SU-DHL-6 (cell line): ENCODE results near the gene CRTC3.
A peak's percentile ranks its signal among the peaks of the same experiment; 100 is the strongest.
"Not testable (repeated sequence)": the region's sequence is repeated elsewhere in the genome, so short reads cannot be mapped to it uniquely, and the experiment has no call there.

Experiments used
- H2AFZ ChIP-seq: fragments of 200-600 bp; sonication (generic); 2 replicates; pipeline ENCODE4 v1.6.1; 2014; ENCODE audit warnings: low read depth, mild to moderate bottlenecking, moderate library complexity, mixed read lengths, antibody characterized with exemption, low read length; ENCODE audit not compliant: severe bottlenecking
- H3F3A ChIP-seq: fragments of 200-600 bp; shearing (Covaris generic); 2 replicates; pipeline ENCODE4 v1.6.0; 2016; ENCODE audit warnings: antibody characterized with exemption, mild to moderate bottlenecking; ENCODE audit not compliant: insufficient read depth
- H3K27ac ChIP-seq: fragments of 200-600 bp; sonication (generic); 2 replicates; pipeline ENCODE4 v1.5.1; 2016; ENCODE audit warnings: low read depth, mild to moderate bottlenecking, low read length, moderate library complexity, mixed read lengths
- H3K27me3 ChIP-seq: fragments of 200-600 bp; sonication (generic), shearing (Covaris generic); 2 replicates; pipeline ENCODE4 v1.6.0; 2014; ENCODE audit warnings: mild to moderate bottlenecking, low read length
- H3K36me3 ChIP-seq: fragments of 200-600 bp; sonication (generic); 2 replicates; pipeline ENCODE4 v1.6.1; 2014; ENCODE audit warnings: mild to moderate bottlenecking, low read length, mixed read lengths
- H3K4me2 ChIP-seq: fragments of 300-600, 200-600 bp; shearing (Covaris generic), sonication (generic); 2 replicates; pipeline ENCODE4 v1.6.0; 2014; ENCODE audit warnings: low read length, low read depth, mild to moderate bottlenecking; ENCODE audit not compliant: poor library complexity, severe bottlenecking
- H3K4me3 ChIP-seq: fragments of 200-600 bp; sonication (generic); 2 replicates; pipeline ENCODE4 v1.5.1; 2014; ENCODE audit warnings: antibody characterized with exemption, low read length, mild to moderate bottlenecking, mixed read lengths; ENCODE audit not compliant: insufficient read depth, poor library complexity, severe bottlenecking
- H3K79me2 ChIP-seq: fragments of 200-600 bp; sonication (generic); 2 replicates; pipeline ENCODE4 v1.6.1; 2014; ENCODE audit warnings: mild to moderate bottlenecking, low read length, moderate library complexity; ENCODE audit not compliant: insufficient read depth
- H3K9ac ChIP-seq: fragments of 200-600 bp; sonication (generic); 2 replicates; pipeline ENCODE4 v1.7.0; 2014; ENCODE audit warnings: mild to moderate bottlenecking, low read length
- H3K9me2 ChIP-seq: fragments of 200-600 bp; sonication (generic); replicated peaks from 2 replicates; pipeline ENCODE4 v1.6.1; 2014; ENCODE audit warnings: low read length; ENCODE audit not compliant: insufficient read depth
- H3K9me3 ChIP-seq: fragments of 200-600 bp; sonication (generic); 2 replicates; pipeline ENCODE4 v1.6.1; 2014; ENCODE audit warnings: low read length, mixed read lengths; ENCODE audit not compliant: insufficient read depth
- H4K20me1 ChIP-seq: fragments of 200-600 bp; sonication (generic); 2 replicates; pipeline ENCODE4 v1.6.1; 2014; ENCODE audit warnings: low read depth, mild to moderate bottlenecking, antibody characterized with exemption, low read length, moderate library complexity, mixed read lengths
- EZH2phosphoT487 ChIP-seq: fragments of 200-600 bp; sonication (generic), shearing (Covaris generic); conservative IDR thresholded peaks from 2 replicates; pipeline ENCODE4 v1.6.1; 2018; ENCODE audit warnings: mild to moderate bottlenecking, antibody characterized with exemption, low read length, moderate library complexity, mixed read lengths
- TF ChIP-seq, protein P1 (sequence below): fragments of 200-600 bp; sonication (generic); IDR thresholded peaks from one replicate; pipeline ENCODE4 v1.5.1; 2017; ENCODE audit warnings: antibody characterized with exemption, mild to moderate bottlenecking, low read length, moderate library complexity; ENCODE audit not compliant: insufficient read depth, poor library complexity, severe bottlenecking

CRTC3 gene

DNA sequence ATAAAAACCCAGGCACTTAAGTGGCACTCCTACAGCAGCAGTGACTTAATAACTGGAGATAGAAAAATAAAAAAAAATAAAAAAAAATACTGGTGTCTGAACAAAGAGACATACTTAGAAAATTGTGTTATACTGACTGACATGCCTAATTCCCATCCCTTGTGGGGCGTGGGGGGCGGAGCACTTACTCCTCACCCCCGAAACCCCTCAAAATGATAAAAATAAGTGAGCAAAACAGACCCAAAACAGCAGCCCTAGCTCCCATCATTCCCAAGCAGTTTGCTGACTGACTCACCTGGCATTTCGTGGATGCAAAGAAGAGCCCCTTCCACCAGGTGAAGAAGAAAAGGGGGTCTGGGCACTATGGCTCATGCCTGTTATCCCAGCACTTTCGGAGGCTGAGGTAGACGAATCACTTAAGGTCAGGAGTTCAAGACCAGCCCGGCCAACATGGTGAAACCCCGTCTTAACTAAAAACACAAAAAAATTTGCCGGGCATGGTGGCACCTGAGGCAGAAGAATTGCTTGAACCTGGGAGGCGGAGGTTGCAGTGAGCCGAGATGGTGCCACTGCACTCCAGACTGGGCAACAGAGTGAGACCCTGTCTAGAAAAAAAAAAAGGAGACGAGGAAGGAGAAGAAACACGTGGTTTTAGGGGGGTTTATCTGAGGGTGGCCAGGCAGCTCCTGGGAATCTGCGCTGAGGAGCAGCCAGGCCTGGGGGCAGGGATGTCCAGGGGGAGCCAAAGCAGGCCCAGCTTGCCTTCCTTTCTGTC is 136.6 kb downstream of the CRTC3 start:
- Histone ChIP-seq H3K9me3 (peaks cover 8% of the 10 kb centered on the region; the same call in 1 of the 2 replicates), H3K9ac (no peak overlapping the region), H3K4me3 (no peak overlapping the region), H3K27me3 (peaks cover 5% of the 10 kb centered on the region; the same call in 1 of the 2 replicates), H3K27ac (no peak overlapping the region), H3K36me3 (no peaks in the 10 kb centered on the region), H2AFZ (no peak overlapping the region), H3K79me2 (no peaks in the 10 kb centered on the region), H3F3A (peaks cover 6% of the 10 kb centered on the region; the same call in 1 of the 2 replicates), H4K20me1 (no peaks in the 10 kb centered on the region; the same call in 1 of the 2 replicates), H3K9me2 (no peaks in the 10 kb centered on the region), H3K4me2 (peak overlapping the region; percentile 84)
- TF ChIP-seq EZH2phosphoT487 = no peak
- TF ChIP-seq, protein P1, sequence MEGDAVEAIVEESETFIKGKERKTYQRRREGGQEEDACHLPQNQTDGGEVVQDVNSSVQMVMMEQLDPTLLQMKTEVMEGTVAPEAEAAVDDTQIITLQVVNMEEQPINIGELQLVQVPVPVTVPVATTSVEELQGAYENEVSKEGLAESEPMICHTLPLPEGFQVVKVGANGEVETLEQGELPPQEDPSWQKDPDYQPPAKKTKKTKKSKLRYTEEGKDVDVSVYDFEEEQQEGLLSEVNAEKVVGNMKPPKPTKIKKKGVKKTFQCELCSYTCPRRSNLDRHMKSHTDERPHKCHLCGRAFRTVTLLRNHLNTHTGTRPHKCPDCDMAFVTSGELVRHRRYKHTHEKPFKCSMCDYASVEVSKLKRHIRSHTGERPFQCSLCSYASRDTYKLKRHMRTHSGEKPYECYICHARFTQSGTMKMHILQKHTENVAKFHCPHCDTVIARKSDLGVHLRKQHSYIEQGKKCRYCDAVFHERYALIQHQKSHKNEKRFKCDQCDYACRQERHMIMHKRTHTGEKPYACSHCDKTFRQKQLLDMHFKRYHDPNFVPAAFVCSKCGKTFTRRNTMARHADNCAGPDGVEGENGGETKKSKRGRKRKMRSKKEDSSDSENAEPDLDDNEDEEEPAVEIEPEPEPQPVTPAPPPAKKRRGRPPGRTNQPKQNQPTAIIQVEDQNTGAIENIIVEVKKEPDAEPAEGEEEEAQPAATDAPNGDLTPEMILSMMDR = no peak

DNA sequence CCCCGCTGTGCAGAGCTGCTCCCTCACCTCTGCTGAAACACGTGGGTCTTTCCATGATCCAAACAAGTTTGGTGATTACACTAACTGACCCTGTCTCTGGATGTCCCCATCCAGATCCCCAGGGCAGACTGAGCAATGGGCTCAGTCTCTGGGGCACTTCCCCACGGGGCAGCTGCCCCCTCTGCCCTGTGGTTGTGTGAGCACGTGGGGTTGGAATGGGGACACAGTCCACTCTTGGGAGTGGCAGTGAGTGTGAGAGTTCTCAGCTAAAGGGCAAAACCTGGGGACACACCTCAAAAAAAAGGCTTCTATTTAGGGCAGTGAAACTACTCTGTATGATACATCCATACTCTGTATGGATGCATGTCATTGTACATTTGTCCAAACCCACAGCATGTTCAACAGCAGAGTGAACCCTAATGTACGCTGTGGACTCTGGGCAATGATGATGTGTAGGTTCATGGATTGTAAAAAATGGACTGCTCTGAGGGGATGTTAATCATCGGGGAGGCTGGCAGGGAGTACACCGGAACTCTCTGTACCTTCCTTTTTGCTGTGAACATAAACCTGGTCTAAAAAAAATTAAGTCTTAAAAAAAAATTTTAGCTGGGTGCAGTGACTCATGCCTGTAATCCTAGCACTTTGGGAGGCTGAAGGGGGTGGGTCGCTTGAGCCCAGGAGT is 137.5 kb downstream of the CRTC3 start:
- Histone ChIP-seq H3K27ac (no peak overlapping the region), H3F3A (peaks cover 6% of the 10 kb centered on the region; the same call in 1 of the 2 replicates), H3K79me2 (no peaks in the 10 kb centered on the region), H2AFZ (no peak overlapping the region), H3K4me2 (no peak overlapping the region), H3K36me3 (no peaks in the 10 kb centered on the region), H3K4me3 (no peak overlapping the region), H3K9me2 (no peaks in the 10 kb centered on the region), H3K27me3 (peaks cover 5% of the 10 kb centered on the region; the same call in 1 of the 2 replicates), H4K20me1 (no peaks in the 10 kb centered on the region; the same call in 1 of the 2 replicates), H3K9me3 (0 out of 2 replicates have a peak, but pooled peaks cover 1% of the 10 kb centered on the region), H3K9ac (no peak overlapping the region)
- no peak for TF ChIP-seq EZH2phosphoT487
- TF ChIP-seq, protein P1 = no peak

DNA sequence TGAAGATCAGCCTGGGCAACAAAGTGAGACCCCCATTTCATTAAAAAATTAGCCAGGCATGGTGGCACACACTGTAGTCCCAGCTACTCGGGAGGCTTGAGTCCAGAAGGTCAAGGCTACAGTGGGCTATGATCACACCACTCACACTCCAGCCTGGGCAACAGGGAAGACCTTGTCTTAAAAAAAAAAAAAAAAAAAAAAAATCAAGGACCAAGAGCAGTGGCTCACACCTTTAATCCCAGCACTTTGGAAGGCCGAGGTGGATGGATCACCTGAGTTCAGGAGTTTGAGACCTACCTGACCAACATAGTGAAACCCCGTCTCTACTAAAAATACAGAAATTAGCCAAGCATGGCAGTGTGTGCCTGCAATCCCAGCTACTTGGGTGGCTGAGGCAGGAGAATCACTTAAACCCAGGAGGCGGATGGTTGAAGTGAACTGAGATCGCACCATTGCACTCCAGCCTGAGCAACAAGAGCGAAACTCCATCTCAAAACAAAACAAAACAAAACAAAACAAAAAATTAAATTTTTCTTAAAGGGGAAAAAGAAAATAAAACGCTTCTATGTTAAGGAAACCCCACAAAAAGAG is 138.1 kb downstream of the CRTC3 start:
- not testable (repeated sequence) for H3F3A ChIP-seq, H3K9ac ChIP-seq

DNA sequence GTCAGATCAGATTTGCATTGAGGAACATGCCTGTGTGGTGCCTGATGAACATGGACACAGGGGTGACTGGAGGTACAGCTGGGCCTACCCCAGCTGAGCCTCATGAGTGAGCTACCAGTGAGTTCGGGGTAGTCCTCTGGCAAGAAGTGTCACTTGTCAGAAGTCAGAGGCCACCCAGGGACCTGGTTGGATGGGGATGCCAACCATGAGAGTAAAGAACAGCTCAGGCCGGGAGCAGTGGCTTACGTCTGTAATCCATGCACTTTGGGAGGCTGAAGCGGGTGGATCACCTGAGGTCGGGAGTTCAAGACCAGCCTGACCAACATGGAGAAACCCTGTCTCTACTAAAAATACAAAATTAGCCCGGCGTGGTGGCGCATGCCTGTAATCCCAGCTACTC is 140.9 kb downstream of the CRTC3 start:
- H3K36me3 ChIP-seq, H3K9me2 ChIP-seq, H3K4me3 ChIP-seq, H3K9me3 ChIP-seq, H4K20me1 ChIP-seq, H3K79me2 ChIP-seq, H3K27ac ChIP-seq, H2AFZ ChIP-seq, H3K4me2 ChIP-seq, H3K9ac ChIP-seq, H3K27me3 ChIP-seq, H3F3A ChIP-seq: not testable (repeated sequence)

More for the DNA sequence above, 138.1 kb downstream of the CRTC3 start:
- not testable (repeated sequence) for H3K4me3 ChIP-seq, H3K9me3 ChIP-seq, H2AFZ ChIP-seq, H3K27me3 ChIP-seq, H4K20me1 ChIP-seq, H3K27ac ChIP-seq, H3K4me2 ChIP-seq, H3K36me3 ChIP-seq, H3K9me2 ChIP-seq, H3K79me2 ChIP-seq
